ENCODE data around the gene TRIM8. TPM values are rescaled to one million over a fixed set of nuclear protein-coding genes. Genes with fewer than 3 reads are reported as not detected.

The TRIM8 gene
- total RNA-seq, 2 donors from 2014 or later, result 106 to 125 TPM

- TF ChIP-seq, protein P1, sequence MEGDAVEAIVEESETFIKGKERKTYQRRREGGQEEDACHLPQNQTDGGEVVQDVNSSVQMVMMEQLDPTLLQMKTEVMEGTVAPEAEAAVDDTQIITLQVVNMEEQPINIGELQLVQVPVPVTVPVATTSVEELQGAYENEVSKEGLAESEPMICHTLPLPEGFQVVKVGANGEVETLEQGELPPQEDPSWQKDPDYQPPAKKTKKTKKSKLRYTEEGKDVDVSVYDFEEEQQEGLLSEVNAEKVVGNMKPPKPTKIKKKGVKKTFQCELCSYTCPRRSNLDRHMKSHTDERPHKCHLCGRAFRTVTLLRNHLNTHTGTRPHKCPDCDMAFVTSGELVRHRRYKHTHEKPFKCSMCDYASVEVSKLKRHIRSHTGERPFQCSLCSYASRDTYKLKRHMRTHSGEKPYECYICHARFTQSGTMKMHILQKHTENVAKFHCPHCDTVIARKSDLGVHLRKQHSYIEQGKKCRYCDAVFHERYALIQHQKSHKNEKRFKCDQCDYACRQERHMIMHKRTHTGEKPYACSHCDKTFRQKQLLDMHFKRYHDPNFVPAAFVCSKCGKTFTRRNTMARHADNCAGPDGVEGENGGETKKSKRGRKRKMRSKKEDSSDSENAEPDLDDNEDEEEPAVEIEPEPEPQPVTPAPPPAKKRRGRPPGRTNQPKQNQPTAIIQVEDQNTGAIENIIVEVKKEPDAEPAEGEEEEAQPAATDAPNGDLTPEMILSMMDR (IDR thresholded peaks at IDR 0.05), result no peak
- Histone ChIP-seq H3K27me3 (no peaks in the 10 kb centered on the region), H3K4me3 (no peak overlapping the region), H3K9me3 (no peaks in the 10 kb centered on the region), H3K36me3 (no peaks in the 10 kb centered on the region), H3K27ac (peak overlapping the region; percentile 56 to 80), H3K4me1 (peaks cover 0 to 71% of the 10 kb centered on the region in 2 donors)
- DNase-seq (ENCODE audit: low spot score), result no peak
Measured at GRCh38 chr10:102632394-102633111, 11.7 kb upstream of the TRIM8 start.

- Histone ChIP-seq H3K27me3 (no peaks in the 10 kb centered on the region), H3K27ac (peak overlapping the region; percentile 56 to 80), H3K9me3 (no peaks in the 10 kb centered on the region), H3K36me3 (no peaks in the 10 kb centered on the region), H3K4me1 (peaks cover 0 to 64% of the 10 kb centered on the region in 2 donors), H3K4me3 (no peak overlapping the region)
- TF ChIP-seq, protein P1 (IDR thresholded peaks at IDR 0.05), result no peak
- no peak for DNase-seq (ENCODE audit: low spot score)
Measured at GRCh38 chr10:102633287-102633686, 11.0 kb upstream of the TRIM8 start.

DNA sequence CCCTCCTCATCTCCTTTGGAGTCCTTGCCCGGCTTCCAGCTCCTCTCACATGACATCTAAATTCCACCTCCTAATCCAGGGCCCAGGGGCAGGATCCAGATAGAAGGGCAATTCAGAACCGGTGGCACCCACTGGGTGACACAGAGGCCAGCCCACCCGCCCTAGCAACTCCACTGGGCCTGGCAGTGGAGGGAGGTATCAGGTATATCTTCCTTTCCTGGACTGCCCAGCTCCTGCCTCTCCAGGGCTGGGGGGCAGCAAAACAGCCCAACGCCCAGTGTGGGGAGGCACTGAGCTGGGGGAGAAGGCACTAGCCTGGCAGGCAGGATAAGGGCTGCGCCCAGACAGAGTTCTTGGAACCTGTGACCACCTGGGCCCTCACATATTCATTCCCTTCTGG is 10.4 kb upstream of the TRIM8 start:
- DNase-seq (ENCODE audit: low spot score), result no peak
- peaks cover 0 to 59% of the 10 kb centered on the region in 2 donors for H3K4me1 ChIP-seq
- H3K4me3 ChIP-seq, result no peak overlapping the region
- peak overlapping the region; percentile 56 to 80 for H3K27ac ChIP-seq
- H3K27me3 ChIP-seq, result no peaks in the 10 kb centered on the region
- TF ChIP-seq, protein P1 (IDR thresholded peaks at IDR 0.05), result no peak
- no peaks in the 10 kb centered on the region for H3K9me3 ChIP-seq
- no peaks in the 10 kb centered on the region for H3K36me3 ChIP-seq

DNA sequence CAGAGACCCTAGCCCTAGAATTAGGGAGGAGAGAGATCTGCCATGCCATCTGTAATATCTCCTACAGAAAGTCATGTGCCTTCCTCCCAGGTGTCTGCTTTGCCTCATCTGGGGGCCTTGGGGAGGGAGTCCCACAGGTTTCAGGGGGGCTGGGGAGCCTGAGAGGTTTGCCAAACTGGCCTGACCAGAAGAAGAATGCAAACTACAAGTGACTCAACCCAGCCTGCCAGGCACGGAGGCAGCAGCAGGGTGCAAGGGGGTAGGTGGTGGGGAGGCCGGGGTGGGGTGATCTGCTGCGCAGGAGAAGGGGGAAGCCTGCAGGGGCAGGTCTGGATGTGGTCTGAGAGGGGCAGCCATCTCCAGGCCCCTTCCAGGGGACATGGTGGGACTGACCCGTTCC is 9.6 kb upstream of the TRIM8 start:
- TF ChIP-seq, protein P1 (IDR thresholded peaks at IDR 0.05), result no peak
- no peak for DNase-seq (ENCODE audit: low spot score)
- H3K27me3 ChIP-seq, result no peaks in the 10 kb centered on the region
- H3K9me3 ChIP-seq, result no peaks in the 10 kb centered on the region
- peaks cover 0 to 50% of the 10 kb centered on the region in 2 donors for H3K4me1 ChIP-seq
- no peaks in the 10 kb centered on the region for H3K36me3 ChIP-seq
- H3K27ac ChIP-seq, result peak overlapping the region in 1 of 2 donors; percentile 80
- no peak overlapping the region for H3K4me3 ChIP-seq

DNA sequence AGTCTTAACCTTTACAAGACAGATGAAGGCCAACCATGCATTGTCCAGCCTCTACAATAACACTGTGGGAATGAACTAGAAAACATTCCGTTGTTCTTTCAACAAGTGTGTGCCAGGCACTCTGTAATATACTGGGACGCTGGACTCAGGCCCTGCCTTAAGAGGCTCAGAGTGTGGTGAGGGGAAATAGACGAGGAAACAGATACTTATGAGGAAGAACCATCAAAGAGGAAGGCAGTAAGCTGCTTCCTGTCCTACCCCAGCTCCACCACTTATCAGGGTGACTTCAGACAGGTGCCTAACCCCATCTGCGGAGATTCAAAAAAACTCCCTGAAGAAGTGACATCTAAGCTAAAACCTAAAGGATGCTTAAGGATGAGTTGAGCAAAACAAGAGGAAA is 8.9 kb upstream of the TRIM8 start:
- Histone ChIP-seq H3K27me3 (no peaks in the 10 kb centered on the region), H3K36me3 (no peaks in the 10 kb centered on the region), H3K4me1 (peaks cover 0 to 45% of the 10 kb centered on the region in 2 donors), H3K9me3 (no peaks in the 10 kb centered on the region), H3K27ac (peak overlapping the region in 1 of 2 donors; percentile 80), H3K4me3 (no peak overlapping the region)
- no peak for DNase-seq (ENCODE audit: low spot score)
- TF ChIP-seq, protein P1 (IDR thresholded peaks at IDR 0.05), result no peak

DNA sequence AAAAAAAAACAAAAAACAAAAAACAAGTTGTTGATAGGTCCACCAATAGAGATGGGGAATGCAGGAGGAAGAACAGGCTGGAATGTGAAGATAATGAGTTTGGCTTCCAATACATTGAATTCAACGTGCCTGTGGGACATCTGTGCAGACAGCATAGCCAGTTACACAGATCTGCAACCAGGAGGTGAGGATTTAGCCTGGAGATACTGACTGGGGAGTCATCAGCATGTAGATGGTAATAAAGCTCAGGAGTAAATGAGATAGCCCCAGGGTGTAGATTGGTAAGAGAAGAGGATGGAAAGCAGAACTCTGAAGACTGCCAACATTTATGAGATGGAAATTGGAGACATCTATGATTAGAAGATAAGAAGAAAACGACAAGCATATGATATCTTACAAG is 4.7 kb upstream of the TRIM8 start:
- no peak overlapping the region for H3K4me3 ChIP-seq
- TF ChIP-seq, protein P1 (IDR thresholded peaks at IDR 0.05), result no peak

More for the DNA sequence above, 4.7 kb upstream of the TRIM8 start:
- no peaks in the 10 kb centered on the region for H3K9me3 ChIP-seq
- no peaks in the 10 kb centered on the region for H3K36me3 ChIP-seq
- H3K4me1 ChIP-seq, result peaks cover 0 to 19% of the 10 kb centered on the region in 2 donors
- no peaks in the 10 kb centered on the region for H3K27me3 ChIP-seq
- H3K27ac ChIP-seq, result no peak overlapping the region
- no peak for DNase-seq (ENCODE audit: low spot score)

Measured in right atrium auricular region (tissue), 2 donors.